Tibial nerve (tissue), 4 donors: Measurements from ENCODE around the gene PRKAA2.

Source experiments
- CTCF ChIP-seq, 5 experiments: fragments of 200-600 bp in 3 of 5; fragments of 450-650 bp in 2 of 5; sonication (generic) in 3 of 5; IDR thresholded peaks; one replicate each; pipeline ENCODE4 v1.5.1; 2016 to 2019; ENCODE audit warnings: antibody characterized with exemption in 5 of 5, mild to moderate bottlenecking in 3 of 5, moderate library complexity in 2 of 5
- EP300 ChIP-seq, 2 donors: sonication (generic); formaldehyde crosslinking; IDR thresholded peaks; one replicate each; pipeline ENCODE4 v1.6.1; 2017; ENCODE audit warnings: antibody characterized with exemption in 2 of 2, mild to moderate bottlenecking in 1 of 2
- POLR2A ChIP-seq, 2 donors: fragments of 450-650 bp; IDR thresholded peaks; one replicate each; pipeline ENCODE4 v1.6.1; 2017; ENCODE audit warnings: antibody characterized with exemption in 2 of 2, mild to moderate bottlenecking in 2 of 2, moderate library complexity in 2 of 2

DNA sequence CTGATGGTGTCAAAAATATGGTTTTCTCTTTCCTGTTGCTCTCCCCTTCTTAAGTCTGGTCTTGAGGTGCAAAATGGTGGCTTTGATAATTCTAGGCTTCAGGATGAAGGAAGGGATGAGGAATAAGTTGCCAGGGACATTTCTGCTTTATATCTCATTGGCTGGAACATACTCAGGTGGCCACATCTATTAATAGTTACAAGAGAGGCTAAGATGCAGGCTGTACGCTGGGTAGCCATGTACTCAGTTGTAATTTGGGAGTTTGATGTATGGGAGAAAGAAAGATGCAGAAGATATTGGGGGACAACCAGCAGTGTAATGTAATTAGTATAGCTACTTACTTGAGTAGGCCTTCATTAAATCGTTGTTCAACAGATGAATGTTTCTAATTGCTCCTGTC is 25.2 kb downstream of the PRKAA2 start:
- TF ChIP-seq CTCF (IDR thresholded peaks at IDR 0.05), result no peak
- no peak for TF ChIP-seq POLR2A (IDR thresholded peaks at IDR 0.05)
- no peak for TF ChIP-seq EP300 (IDR thresholded peaks at IDR 0.05)
